Mesendoderm (in vitro differentiated cells): Measurements from ENCODE around the gene COMMD1.

ENCODE experiments used
- DNase-seq: peaks from one replicate; pipeline ENCODE4 v3.0.0; 2013
- H2AK5ac ChIP-seq: 2 replicates; pipeline ENCODE4 v1.6.1; 2013; ENCODE audit warnings: low read length, inconsistent platforms
- H2BK120ac ChIP-seq: 2 replicates; pipeline ENCODE4 v1.6.1; 2013; ENCODE audit warnings: low read depth, mild to moderate bottlenecking, low read length, moderate library complexity, mixed read lengths
- H2BK15ac ChIP-seq: replicated peaks from 2 replicates; pipeline ENCODE4 v1.6.1; 2013; ENCODE audit warnings: low read depth, mild to moderate bottlenecking, moderate library complexity
- H2BK5ac ChIP-seq: 2 replicates; pipeline ENCODE4 v1.6.1; 2013; ENCODE audit warnings: low read length, inconsistent platforms
- H3K18ac ChIP-seq: 2 replicates; pipeline ENCODE4 v1.6.1; 2013; ENCODE audit warnings: mild to moderate bottlenecking, low read length, mixed read lengths
- H3K23ac ChIP-seq: one replicate; pipeline ENCODE4 v1.6.1; 2013; ENCODE audit warnings: low read length
- H3K27ac ChIP-seq: 2 replicates; pipeline ENCODE4 v1.5.1; 2013; ENCODE audit warnings: low read depth, mild to moderate bottlenecking, inconsistent platforms, low read length, moderate library complexity
- H3K27me3 ChIP-seq: 2 replicates; pipeline ENCODE4 v1.6.1; 2013; ENCODE audit warnings: low read length, control low read depth, mild to moderate bottlenecking, inconsistent platforms; ENCODE audit not compliant: insufficient read depth, poor library complexity
- H3K36me3 ChIP-seq: 2 replicates; pipeline ENCODE4 v1.6.1; 2013; ENCODE audit warnings: low read length, inconsistent platforms; ENCODE audit not compliant: control insufficient read depth, insufficient read depth
- H3K4ac ChIP-seq: one replicate; pipeline ENCODE4 v1.6.1; 2013; ENCODE audit warnings: low read depth, mild to moderate bottlenecking, low read length, moderate library complexity
- H3K4me1 ChIP-seq: 2 replicates; pipeline ENCODE4 v1.6.1; 2013; ENCODE audit warnings: low read depth, low read length, inconsistent platforms; ENCODE audit not compliant: control insufficient read depth
- H3K4me2 ChIP-seq: 2 replicates; pipeline ENCODE4 v1.6.1; 2013; ENCODE audit warnings: low read length
- H3K4me3 ChIP-seq: 2 replicates; pipeline ENCODE4 v1.5.1; 2013; ENCODE audit warnings: mild to moderate bottlenecking, low read length
- H3K56ac ChIP-seq: one replicate; pipeline ENCODE4 v1.6.1; 2013; ENCODE audit warnings: low read length
- H3K79me1 ChIP-seq: 2 replicates; pipeline ENCODE4 v1.6.1; 2013; ENCODE audit warnings: low read length, inconsistent platforms
- H3K79me2 ChIP-seq: 2 replicates; pipeline ENCODE4 v1.6.1; 2013; ENCODE audit warnings: mild to moderate bottlenecking, low read length; ENCODE audit not compliant: control insufficient read depth, insufficient read depth
- H3K9ac ChIP-seq: 2 replicates; pipeline ENCODE4 v1.6.1; 2013; ENCODE audit warnings: low read length, inconsistent platforms
- H4K5ac ChIP-seq: one replicate; pipeline ENCODE4 v1.6.1; 2013; ENCODE audit warnings: low read length
- H4K8ac ChIP-seq: one replicate; pipeline ENCODE4 v1.6.1; 2013; ENCODE audit warnings: low read depth, mild to moderate bottlenecking, control low read depth, low read length, moderate library complexity
- WGBS: extraction: QIAGEN DNeasy Blood & Tissue Kit; methylation state at CpG from one replicate; pipeline ENCODE4 v1.1.7; 2013; ENCODE audit warnings: low lambda C conversion rate, missing lambda C conversion rate; ENCODE audit not compliant: insufficient coverage; ENCODE audit errors: extremely low coverage; 5-methylcytosine and 5-hydroxymethylcytosine counted together

COMMD1 gene

DNA sequence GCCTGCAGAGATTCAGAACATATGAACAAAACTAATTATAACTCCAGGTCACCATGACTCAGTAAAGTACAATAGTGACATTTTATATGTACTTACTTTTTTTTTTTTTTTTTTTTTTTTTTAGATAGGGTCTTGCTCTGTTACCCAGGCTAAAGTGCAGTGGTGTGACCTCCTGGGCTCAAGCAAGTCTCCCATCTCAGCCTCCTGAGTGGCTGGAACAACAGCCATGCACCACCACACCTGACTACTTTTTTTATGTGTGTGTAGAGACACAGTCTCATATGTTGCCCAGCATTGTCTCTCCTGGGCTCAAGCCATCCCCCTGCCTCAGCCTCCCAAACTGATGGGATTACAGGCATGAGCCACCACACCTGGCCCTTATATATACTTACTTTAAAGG, 159.8 kb downstream of the COMMD1 start:
- Histone ChIP-seq H2AK5ac (no peak overlapping the region), H3K36me3 (no peaks in the 10 kb centered on the region), H3K56ac (no peak overlapping the region), H3K4me2 (no peak overlapping the region), H2BK5ac (no peak overlapping the region), H2BK120ac (no peak overlapping the region), H4K8ac (no peak overlapping the region), H2BK15ac (no peak overlapping the region), H4K5ac (no peak overlapping the region), H3K27me3 (no peaks in the 10 kb centered on the region), H3K79me1 (no peaks in the 10 kb centered on the region), H3K79me2 (no peaks in the 10 kb centered on the region), H3K27ac (no peak overlapping the region), H3K18ac (no peak overlapping the region), H3K4me1 (no peaks in the 10 kb centered on the region), H3K4me3 (no peak overlapping the region), H3K9ac (no peak overlapping the region), H3K23ac (no peak overlapping the region), H3K4ac (no peak overlapping the region)
- DNase-seq = no peak

- H3K36me3 ChIP-seq = no peaks in the 10 kb centered on the region
- H3K4me1 ChIP-seq = peaks cover 3% of the 10 kb centered on the region
- no peaks in the 10 kb centered on the region for H3K27me3 ChIP-seq
- no peak overlapping the region for H3K18ac ChIP-seq
- H2BK15ac ChIP-seq = no peak overlapping the region
- no peak overlapping the region for H3K56ac ChIP-seq
- peak; percentile 53 for DNase-seq
- no peak overlapping the region for H3K9ac ChIP-seq
- no peak overlapping the region for H3K4ac ChIP-seq
- no peak overlapping the region for H4K5ac ChIP-seq
- no peak overlapping the region for H2BK120ac ChIP-seq
- no peak overlapping the region for H2AK5ac ChIP-seq
- H3K27ac ChIP-seq = no peak overlapping the region
- no CpG with 5 or more reads among the region's 6 CpGs for WGBS
- no peak overlapping the region for H3K4me2 ChIP-seq
- H4K8ac ChIP-seq = no peak overlapping the region
- no peak overlapping the region for H2BK5ac ChIP-seq
- H3K23ac ChIP-seq = no peak overlapping the region
- H3K79me2 ChIP-seq = no peaks in the 10 kb centered on the region
- H3K4me3 ChIP-seq = no peak overlapping the region
- no peaks in the 10 kb centered on the region for H3K79me1 ChIP-seq
Observed at GRCh38 chr2:62071126-62071598, 165.7 kb downstream of the COMMD1 start.

DNA sequence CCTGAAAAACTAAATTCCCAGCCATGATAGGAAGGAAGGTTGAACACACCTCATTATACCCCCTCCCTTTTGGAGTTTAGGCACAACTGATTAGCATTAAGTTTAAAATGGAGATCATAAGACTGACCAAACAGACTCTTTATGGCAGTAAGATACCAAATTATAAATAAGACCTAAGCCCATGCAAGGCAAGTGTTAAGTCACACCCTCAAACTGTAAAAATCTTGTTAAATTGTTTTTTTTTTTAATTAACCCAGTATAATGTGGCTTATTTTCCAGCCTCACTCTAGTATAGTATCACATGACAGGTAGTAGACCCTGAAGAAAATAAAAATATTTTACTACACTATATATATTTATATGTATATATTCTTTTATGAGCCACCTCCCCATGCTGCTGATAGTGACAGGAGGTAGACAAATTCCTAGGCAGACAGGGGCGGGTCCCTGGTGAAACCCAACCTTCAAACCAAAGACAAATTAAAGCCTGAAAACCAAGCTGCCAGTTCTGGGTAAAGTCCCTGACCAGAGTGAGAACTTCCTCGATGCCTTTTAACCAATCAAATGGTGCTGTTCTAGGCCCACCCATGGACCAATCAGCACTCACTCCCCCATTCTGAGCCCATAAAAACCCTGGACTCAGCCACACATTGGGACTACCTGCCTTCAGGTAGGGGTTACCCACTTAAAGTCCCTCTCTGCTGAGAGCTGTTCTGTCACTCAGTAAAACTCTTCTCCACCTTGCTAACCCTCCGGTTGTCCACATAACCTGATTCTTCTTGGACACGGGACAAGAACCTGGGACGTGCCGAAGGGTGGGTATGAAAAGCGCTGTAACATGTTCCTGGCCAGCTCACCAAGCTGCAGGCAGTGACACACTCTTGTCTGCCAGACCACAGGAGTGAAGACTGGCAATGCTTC, 166.5 kb downstream of the COMMD1 start:
- no peak overlapping the region for H3K23ac ChIP-seq
- no peak overlapping the region for H4K8ac ChIP-seq
- no peaks in the 10 kb centered on the region for H3K36me3 ChIP-seq
- H3K79me2 ChIP-seq = no peaks in the 10 kb centered on the region
- H3K27me3 ChIP-seq = no peaks in the 10 kb centered on the region
- H3K18ac ChIP-seq = no peak overlapping the region
- no peak overlapping the region for H3K9ac ChIP-seq
- no peak overlapping the region for H3K56ac ChIP-seq
- DNase-seq = peak; percentile 30
- peaks cover 3% of the 10 kb centered on the region for H3K4me1 ChIP-seq
- WGBS = no CpG with 5 or more reads among the region's 7 CpGs
- H2AK5ac ChIP-seq = no peak overlapping the region
- no peak overlapping the region for H3K4me3 ChIP-seq
- no peak overlapping the region for H2BK15ac ChIP-seq
- H3K79me1 ChIP-seq = no peaks in the 10 kb centered on the region
- no peak overlapping the region for H2BK5ac ChIP-seq
- H3K4ac ChIP-seq = no peak overlapping the region
- H4K5ac ChIP-seq = no peak overlapping the region
- no peak overlapping the region for H2BK120ac ChIP-seq
- H3K4me2 ChIP-seq = no peak overlapping the region
- no peak overlapping the region for H3K27ac ChIP-seq

- Histone ChIP-seq H3K27me3 (no peaks in the 10 kb centered on the region), H3K36me3 (no peaks in the 10 kb centered on the region), H3K4me2 (no peak overlapping the region), H3K4me3 (no peak overlapping the region), H3K27ac (no peak overlapping the region), H2BK120ac (no peak overlapping the region), H2BK15ac (no peak overlapping the region), H3K23ac (no peak overlapping the region), H3K4ac (no peak overlapping the region), H3K9ac (no peak overlapping the region), H4K5ac (no peak overlapping the region), H2BK5ac (no peak overlapping the region), H3K56ac (no peak overlapping the region), H3K18ac (no peak overlapping the region), H3K79me1 (no peaks in the 10 kb centered on the region), H3K4me1 (peaks cover 3% of the 10 kb centered on the region), H2AK5ac (no peak overlapping the region), H3K79me2 (no peaks in the 10 kb centered on the region), H4K8ac (no peak overlapping the region)
- DNase-seq = peak; percentile 50
- no CpG with 5 or more reads among the region's 2 CpGs for WGBS
Observed at GRCh38 chr2:62074233-62074632, 168.8 kb downstream of the COMMD1 start.

- Histone ChIP-seq H3K79me1 (no peaks in the 10 kb centered on the region), H3K4me2 (no peak overlapping the region), H2AK5ac (no peak overlapping the region), H3K4ac (no peak overlapping the region), H3K23ac (no peak overlapping the region), H2BK120ac (no peak overlapping the region), H3K36me3 (no peaks in the 10 kb centered on the region), H3K18ac (no peak overlapping the region), H3K56ac (no peak overlapping the region), H3K27me3 (no peaks in the 10 kb centered on the region), H3K79me2 (no peaks in the 10 kb centered on the region), H4K5ac (no peak overlapping the region), H3K4me3 (no peak overlapping the region), H2BK15ac (no peak overlapping the region), H3K9ac (no peak overlapping the region), H4K8ac (no peak overlapping the region), H3K27ac (no peak overlapping the region), H2BK5ac (no peak overlapping the region), H3K4me1 (peaks cover 3% of the 10 kb centered on the region)
- DNase-seq = no peak
- WGBS = no CpG with 5 or more reads among the region's 6 CpGs
Observed at GRCh38 chr2:62076980-62077638, 171.6 kb downstream of the COMMD1 start.
